ENCODE results near the gene BTBD1.
"Not testable (repeated sequence)": the region's sequence is repeated elsewhere in the genome, so short reads cannot be mapped to it uniquely, and the experiment has no call there.

The BTBD1 gene

DNA sequence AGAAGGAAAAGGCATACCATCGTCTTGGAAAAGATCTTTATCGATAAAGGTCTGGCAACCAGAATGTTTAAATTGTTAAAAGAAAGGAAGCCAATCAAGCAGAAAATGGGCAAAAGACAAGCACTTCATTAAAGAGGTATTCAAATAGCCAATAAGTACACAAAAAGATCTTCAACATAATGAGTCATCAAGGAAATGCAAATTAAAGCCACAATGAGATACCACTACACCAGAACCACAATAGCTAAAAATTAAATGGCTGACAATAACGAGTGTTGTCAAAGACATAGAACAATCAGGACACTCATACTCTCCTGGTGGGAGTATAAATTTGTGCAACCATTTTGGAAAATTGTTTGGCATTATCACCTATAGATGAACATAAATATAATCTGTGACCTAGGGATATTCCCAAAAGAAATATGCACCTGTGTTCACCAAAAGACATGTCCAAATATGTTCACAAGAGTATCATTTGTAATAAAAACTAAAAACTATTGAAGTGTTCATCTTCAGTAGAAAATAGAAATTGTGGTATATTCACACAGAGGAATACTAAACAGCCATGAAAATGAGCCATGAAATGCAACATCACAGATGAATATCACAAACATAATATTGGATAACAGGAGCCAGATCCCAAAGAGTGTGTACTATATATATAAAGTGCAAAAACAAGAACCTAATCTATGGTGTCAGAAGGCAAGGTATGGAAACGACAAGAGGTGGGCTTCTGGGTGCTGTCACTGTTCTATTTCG is 14.4 kb upstream of the BTBD1 start:
- Mint-ChIP-seq H3K4me1 (ENCODE audit: low read depth) (peaks cover 7% of the 10 kb centered on the region), H3K36me3 (ENCODE audit: low read depth) (no peaks in the 10 kb centered on the region), H3K27ac (no peak overlapping the region), H3K9me3 (peaks cover 4% of the 10 kb centered on the region), H3K27me3 (peaks cover 45% of the 10 kb centered on the region), H3K4me3 (no peak overlapping the region)

DNA sequence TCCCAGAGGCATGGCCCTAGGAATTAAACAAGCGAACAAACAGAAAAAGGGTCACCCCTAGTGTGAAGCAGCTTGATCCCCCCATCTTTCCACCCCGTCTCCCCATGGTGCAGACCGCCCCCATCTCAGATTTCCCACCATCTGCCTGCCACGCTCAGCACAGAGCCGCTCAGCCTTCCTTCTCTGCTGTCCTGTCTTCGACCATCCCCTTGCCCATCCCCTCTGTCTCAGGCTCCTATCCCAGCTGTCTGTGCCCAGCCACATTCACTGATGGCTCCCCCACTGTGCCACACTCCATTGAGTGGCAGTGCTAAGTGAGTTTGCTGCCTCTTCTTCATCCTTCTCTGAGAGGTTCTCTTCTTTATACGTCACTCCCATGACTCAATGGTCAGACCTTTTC is 11.7 kb upstream of the BTBD1 start:
- H3K9me3 Mint-ChIP-seq: peaks cover 8% of the 10 kb centered on the region
- H3K4me1 Mint-ChIP-seq (ENCODE audit: low read depth): peaks cover 7% of the 10 kb centered on the region
- no peak overlapping the region for H3K4me3 Mint-ChIP-seq
- H3K36me3 Mint-ChIP-seq (ENCODE audit: low read depth): peaks cover 5% of the 10 kb centered on the region
- H3K27ac Mint-ChIP-seq: no peak overlapping the region
- H3K27me3 Mint-ChIP-seq: peaks cover 51% of the 10 kb centered on the region

DNA sequence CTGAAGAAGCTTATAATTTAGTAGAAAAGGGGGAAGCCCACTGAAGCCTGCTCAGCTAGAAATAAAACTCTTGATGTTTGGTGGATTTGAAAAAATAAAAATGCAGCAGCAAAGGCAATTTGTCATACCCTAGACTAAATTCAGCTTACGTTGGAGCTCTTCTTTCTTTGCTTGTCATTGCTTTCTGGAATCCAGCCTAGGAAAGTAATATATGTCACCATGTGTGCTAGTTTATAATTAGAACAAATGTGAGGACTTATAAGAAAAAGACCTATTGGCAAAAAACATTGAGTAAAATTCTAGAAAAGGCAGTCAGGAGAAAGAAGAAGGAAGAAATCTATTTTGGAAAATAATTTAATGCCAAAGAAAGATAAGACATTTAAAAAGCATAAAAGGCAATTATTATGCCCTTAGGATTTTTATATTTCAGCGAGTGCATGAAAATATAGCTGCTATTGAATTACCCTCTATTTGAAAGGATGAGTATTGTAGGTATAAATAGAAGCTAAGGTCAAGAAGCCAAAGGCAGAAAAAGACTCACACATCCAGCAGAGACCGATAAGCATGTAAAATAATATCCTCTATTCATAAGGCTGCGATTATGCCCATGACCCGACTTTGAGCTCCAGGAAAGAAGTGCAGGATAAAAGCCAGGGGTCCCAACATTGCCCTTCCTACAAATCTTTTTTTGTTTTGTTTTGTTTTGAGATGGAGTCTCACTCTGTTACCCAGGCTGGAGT is 10.6 kb upstream of the BTBD1 start:
- Mint-ChIP-seq H3K27ac (no peak overlapping the region), H3K27me3 (peaks cover 50% of the 10 kb centered on the region), H3K4me3 (no peak overlapping the region), H3K9me3 (peaks cover 8% of the 10 kb centered on the region), H3K4me1 (ENCODE audit: low read depth) (peaks cover 7% of the 10 kb centered on the region), H3K36me3 (ENCODE audit: low read depth) (peaks cover 5% of the 10 kb centered on the region)

DNA sequence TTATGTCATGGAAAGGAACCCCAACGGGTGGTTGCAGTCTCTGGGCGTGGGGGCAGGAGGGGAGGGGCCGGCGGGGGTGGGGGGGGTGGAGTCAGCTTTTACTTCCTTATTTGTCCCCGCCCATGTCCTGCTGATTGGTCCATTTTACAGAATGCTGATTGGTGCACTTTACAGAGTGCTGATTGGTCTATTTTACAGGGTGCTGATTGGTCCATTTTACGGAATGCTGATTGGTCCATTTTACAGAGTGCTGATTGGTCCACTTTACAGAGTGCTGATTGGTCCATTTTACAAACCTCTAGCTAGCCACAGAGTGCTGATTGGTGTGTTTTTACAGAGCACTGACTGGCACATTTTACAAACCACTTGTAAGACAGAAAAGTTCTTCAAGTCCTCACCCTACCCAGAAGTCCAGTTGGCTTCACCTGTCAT is 2.2 kb upstream of the BTBD1 start:
- not testable (repeated sequence) for H3K36me3 Mint-ChIP-seq (ENCODE audit: low read depth); H3K9me3 Mint-ChIP-seq; H3K27me3 Mint-ChIP-seq
- H3K27ac Mint-ChIP-seq: peak overlapping the region; percentile 41
- peaks cover 18% of the 10 kb centered on the region for H3K4me1 Mint-ChIP-seq (ENCODE audit: low read depth)
- H3K4me3 Mint-ChIP-seq: peak overlapping the region; percentile 31

DNA sequence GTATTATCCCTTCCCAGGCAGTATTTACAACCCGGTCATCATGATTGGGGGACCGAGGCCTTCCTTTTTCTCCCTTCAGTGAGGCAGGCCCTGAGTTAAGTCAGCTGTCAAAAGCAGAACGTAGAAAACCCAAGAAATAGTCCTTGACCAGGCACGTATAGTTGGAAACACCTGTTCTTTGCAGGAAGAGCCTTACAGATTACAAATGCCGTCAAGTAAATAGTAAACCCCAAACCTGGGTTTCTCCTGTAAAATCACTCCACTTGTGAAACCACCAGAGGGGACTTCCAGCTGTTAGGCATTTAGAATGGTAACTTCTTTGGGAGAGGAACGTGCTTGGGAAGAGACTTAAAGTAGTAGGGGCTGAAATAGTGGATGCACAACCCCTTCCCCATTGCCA is 1.0 kb upstream of the BTBD1 start:
- H3K4me3 Mint-ChIP-seq: no peak overlapping the region
- peaks cover 5% of the 10 kb centered on the region for H3K9me3 Mint-ChIP-seq
- H3K27me3 Mint-ChIP-seq: no peaks in the 10 kb centered on the region
- peaks cover 18% of the 10 kb centered on the region for H3K4me1 Mint-ChIP-seq (ENCODE audit: low read depth)
- peak overlapping the region; percentile 76 for H3K27ac Mint-ChIP-seq
- peaks cover 5% of the 10 kb centered on the region for H3K36me3 Mint-ChIP-seq (ENCODE audit: low read depth)

DNA sequence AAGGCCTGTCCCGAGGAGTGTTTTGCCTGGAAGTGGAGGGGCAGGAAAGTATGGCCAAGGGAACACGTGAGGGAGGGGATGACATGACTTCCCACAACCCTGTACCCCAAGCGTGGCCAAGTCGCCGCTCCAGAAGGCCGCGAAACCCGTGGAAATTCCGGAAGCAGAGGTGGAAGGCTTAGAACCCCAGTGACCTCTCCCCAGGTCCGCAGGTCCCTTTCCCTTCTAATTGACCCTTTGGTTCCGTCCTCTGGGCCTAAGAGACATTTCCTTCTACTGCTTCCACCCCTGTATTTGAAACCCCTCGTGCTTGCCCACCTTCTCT is 548 bp upstream of the BTBD1 start:
- H3K4me3 Mint-ChIP-seq: no peak overlapping the region
- peaks cover 5% of the 10 kb centered on the region for H3K9me3 Mint-ChIP-seq

DNA sequence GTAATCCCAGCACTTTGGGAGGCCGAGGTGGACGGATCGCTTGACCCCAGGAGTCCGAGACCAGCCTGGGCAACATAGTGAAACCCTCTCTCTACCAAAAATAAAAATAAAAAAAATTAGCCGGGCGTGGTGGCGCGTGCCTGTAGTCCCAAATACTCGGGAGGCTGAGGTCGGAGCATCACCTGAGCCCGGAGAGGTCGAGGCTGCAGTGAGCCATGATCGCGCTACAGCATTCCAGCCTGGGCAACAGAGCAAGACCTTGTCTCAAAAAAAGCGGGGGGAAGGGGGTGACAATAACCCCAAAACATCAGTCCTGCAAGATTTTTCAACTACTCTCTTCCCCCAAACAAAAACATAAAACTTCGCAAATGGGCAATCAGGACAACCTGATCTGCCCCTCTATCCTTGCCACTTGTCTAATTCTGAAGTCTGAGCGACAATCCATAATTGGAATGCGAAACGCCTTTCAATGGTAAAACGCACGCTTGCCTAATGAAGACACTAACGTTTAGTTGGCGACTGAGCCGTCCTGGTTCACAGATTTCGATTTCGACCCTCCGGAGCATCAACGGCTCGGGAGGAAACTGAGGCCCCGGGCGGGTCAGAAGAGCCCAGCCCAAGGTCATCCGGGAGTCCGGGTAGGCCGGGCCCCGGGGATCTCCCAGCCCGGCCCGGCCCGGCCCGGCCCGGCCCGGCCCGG is 868 bp downstream of the BTBD1 start:
- peaks cover 5% of the 10 kb centered on the region for H3K36me3 Mint-ChIP-seq (ENCODE audit: low read depth)
- H3K9me3 Mint-ChIP-seq: peaks cover 5% of the 10 kb centered on the region
- peak overlapping the region; percentile 90 for H3K27ac Mint-ChIP-seq
- no peak overlapping the region for H3K4me3 Mint-ChIP-seq
- peaks cover 18% of the 10 kb centered on the region for H3K4me1 Mint-ChIP-seq (ENCODE audit: low read depth)
- H3K27me3 Mint-ChIP-seq: no peaks in the 10 kb centered on the region

More for the DNA sequence above, 548 bp upstream of the BTBD1 start:
- H3K36me3 Mint-ChIP-seq (ENCODE audit: low read depth): peaks cover 5% of the 10 kb centered on the region
- H3K4me1 Mint-ChIP-seq (ENCODE audit: low read depth): peaks cover 18% of the 10 kb centered on the region
- no peaks in the 10 kb centered on the region for H3K27me3 Mint-ChIP-seq
- peak overlapping the region; percentile 76 for H3K27ac Mint-ChIP-seq

DNA sequence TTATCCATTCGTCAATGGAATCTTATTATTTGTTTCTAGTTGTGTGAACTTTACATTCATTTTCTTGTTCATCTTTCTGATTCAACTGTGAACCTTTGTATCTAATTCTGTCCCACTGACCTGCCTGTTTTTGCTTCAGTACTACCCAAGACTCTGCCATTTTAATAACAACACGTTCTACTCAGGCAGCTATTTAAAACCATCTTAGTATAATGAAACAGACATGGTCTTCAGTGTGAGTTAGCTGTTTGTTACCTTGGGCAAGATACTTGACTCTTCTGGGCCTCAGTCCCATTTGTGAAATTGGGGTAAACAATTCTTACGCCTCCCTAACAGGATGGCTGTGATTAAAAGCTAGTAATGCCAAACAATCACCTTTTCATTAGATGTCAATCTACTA is 1.6 kb downstream of the BTBD1 start:
- Mint-ChIP-seq H3K27me3 (no peaks in the 10 kb centered on the region), H3K27ac (peak overlapping the region; percentile 90), H3K36me3 (ENCODE audit: low read depth) (peaks cover 5% of the 10 kb centered on the region), H3K9me3 (peaks cover 5% of the 10 kb centered on the region), H3K4me3 (no peak overlapping the region), H3K4me1 (ENCODE audit: low read depth) (peaks cover 21% of the 10 kb centered on the region)

DNA sequence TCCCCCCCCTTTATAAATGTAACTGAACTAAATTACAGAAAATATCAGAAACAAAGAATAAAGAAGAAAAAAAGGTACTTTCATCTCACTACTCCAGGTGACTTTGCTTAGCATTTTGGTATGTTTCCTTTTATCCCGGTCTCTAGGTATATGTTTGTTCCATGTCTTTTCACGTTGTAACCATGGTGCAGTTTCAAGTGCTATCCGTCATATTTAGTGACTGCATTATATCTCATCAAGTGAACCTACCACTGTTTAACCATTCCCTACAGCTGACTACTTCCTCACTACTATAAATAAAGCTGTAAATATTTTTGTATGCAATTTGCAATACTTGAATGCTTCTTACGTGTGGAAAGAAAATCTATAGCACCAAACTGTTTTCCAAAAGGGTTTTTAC is 2.2 kb downstream of the BTBD1 start:
- no peak overlapping the region for H3K4me3 Mint-ChIP-seq
- H3K27ac Mint-ChIP-seq: peak overlapping the region; percentile 29
- H3K27me3 Mint-ChIP-seq: no peaks in the 10 kb centered on the region
- H3K36me3 Mint-ChIP-seq (ENCODE audit: low read depth): peaks cover 5% of the 10 kb centered on the region
- H3K4me1 Mint-ChIP-seq (ENCODE audit: low read depth): peaks cover 21% of the 10 kb centered on the region
- peaks cover 5% of the 10 kb centered on the region for H3K9me3 Mint-ChIP-seq

DNA sequence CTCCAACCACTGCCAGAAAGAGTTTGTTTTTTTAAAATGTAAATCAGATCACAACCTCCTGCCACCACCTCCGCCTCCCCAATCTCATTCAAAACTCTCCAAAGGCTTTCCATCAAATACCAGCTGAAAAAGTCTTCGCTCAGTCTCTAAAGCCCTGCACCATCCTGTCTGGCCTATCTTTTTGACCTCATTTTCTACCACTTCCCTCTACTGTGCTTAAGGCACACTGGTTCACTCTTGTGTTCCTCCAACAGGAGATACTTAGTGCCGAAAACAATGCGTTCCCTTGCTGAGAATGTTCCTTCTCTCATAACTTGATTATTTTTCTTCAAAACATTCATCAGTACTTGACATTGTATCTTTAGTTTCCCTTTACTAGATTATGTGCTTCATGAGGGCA is 3.5 kb downstream of the BTBD1 start:
- Mint-ChIP-seq H3K36me3 (ENCODE audit: low read depth) (peaks cover 8% of the 10 kb centered on the region), H3K9me3 (no peaks in the 10 kb centered on the region), H3K4me3 (no peak overlapping the region), H3K4me1 (ENCODE audit: low read depth) (peaks cover 19% of the 10 kb centered on the region), H3K27ac (no peak overlapping the region), H3K27me3 (no peaks in the 10 kb centered on the region)

DNA sequence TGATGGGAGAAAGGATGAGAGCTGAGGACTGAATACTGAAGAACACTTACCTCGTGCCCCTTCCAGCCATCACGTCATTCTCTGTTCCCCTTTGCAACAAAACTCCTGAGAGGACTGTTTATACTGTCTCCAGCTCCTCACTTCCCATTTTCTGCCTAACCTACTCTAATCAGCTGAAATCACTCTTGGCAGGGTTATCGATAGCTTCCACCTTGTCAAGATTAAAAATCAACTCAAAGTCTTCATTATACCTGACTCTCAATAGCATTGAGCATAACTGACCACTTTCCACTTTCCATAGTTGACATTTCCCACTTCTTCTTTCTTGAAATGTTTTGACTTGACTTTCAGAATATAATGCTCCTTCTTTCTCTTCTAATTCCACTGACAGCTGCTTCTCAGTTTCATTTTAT is 4.3 kb downstream of the BTBD1 start:
- peaks cover 13% of the 10 kb centered on the region for H3K36me3 Mint-ChIP-seq (ENCODE audit: low read depth)
- peaks cover 14% of the 10 kb centered on the region for H3K4me1 Mint-ChIP-seq (ENCODE audit: low read depth)
- no peak overlapping the region for H3K4me3 Mint-ChIP-seq
- no peaks in the 10 kb centered on the region for H3K27me3 Mint-ChIP-seq
- no peaks in the 10 kb centered on the region for H3K9me3 Mint-ChIP-seq
- H3K27ac Mint-ChIP-seq: no peak overlapping the region

DNA sequence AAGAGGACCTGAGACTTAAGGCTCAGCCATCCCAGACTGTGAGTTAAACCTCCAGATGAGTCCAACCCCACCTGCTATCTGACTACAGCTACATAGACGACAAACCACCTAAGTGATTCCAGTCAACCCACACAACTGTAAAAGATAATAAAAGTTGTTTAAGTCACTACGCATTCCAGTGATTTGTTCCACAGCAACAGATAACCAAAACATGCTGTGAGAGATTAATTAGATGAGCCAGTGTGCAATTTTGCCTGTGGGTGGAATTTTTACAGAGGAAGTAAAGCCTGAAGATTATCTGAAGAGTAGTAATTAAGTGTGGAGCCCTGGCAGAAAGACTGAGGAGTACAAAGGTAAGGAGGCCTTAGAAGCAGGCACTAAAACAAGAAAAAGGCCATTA is 5.4 kb downstream of the BTBD1 start:
- no peak overlapping the region for H3K4me3 Mint-ChIP-seq
- no peaks in the 10 kb centered on the region for H3K27me3 Mint-ChIP-seq
- H3K4me1 Mint-ChIP-seq (ENCODE audit: low read depth): peaks cover 9% of the 10 kb centered on the region
- H3K9me3 Mint-ChIP-seq: no peaks in the 10 kb centered on the region
- H3K36me3 Mint-ChIP-seq (ENCODE audit: low read depth): peaks cover 22% of the 10 kb centered on the region
- no peak overlapping the region for H3K27ac Mint-ChIP-seq

DNA sequence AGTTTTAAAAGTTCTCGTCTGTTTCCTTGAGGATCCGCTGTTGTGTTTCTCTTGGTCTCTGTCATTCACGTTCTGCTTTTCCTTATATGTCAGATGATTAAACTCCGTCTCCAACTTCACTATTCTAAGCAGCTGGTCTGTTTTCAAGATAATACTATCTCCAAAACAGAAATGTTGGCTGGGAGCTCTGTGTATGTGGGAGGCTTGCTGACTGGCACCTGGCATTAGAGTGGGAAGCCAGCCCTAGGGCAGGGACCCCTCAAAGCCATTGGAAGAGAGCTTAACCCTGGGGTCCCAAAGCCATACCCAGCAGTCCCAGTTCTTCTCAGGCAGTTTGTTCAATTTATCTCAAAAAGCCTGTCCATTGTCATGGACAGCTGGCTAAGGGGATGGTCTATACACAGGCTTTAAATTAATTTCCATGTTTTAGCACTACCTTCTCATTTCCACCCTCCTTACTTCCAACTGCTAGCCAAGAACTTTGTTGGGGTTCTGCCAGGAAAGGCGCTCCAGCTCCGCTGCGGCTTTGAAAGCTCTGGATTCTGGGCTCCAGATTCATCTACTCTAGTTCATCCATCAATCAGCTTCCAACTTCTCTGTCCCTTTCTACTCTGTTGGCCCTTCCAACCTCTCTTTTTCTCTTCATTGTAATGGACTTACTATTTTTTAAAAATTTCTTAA is 9.2 kb downstream of the BTBD1 start:
- Mint-ChIP-seq H3K4me1 (ENCODE audit: low read depth) (peaks cover 13% of the 10 kb centered on the region), H3K36me3 (ENCODE audit: low read depth) (peaks cover 46% of the 10 kb centered on the region), H3K27ac (no peak overlapping the region), H3K27me3 (no peaks in the 10 kb centered on the region), H3K9me3 (no peaks in the 10 kb centered on the region), H3K4me3 (no peak overlapping the region)

DNA sequence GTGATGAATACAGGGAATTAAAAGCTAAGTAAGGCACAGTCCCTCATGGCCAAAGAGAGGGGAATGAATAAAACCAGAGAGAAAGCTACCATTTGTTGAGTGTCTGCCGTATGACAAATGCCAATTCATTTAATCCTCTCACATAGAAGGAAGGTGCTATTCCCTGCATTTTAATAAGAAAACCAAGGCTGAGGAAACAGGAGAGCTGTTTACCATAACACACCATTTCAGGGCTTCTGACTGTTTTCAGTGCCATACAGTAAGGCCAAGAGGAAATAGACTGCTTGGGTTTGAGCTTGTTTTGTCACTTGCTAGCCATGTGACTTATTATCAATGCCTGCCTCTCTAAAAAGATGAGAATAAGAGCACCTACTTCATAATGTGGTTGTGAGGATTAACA is 10.1 kb downstream of the BTBD1 start:
- Mint-ChIP-seq H3K27me3 (no peaks in the 10 kb centered on the region), H3K4me3 (no peak overlapping the region), H3K36me3 (ENCODE audit: low read depth) (peaks cover 52% of the 10 kb centered on the region), H3K9me3 (no peaks in the 10 kb centered on the region), H3K27ac (no peak overlapping the region), H3K4me1 (ENCODE audit: low read depth) (peaks cover 13% of the 10 kb centered on the region)

DNA sequence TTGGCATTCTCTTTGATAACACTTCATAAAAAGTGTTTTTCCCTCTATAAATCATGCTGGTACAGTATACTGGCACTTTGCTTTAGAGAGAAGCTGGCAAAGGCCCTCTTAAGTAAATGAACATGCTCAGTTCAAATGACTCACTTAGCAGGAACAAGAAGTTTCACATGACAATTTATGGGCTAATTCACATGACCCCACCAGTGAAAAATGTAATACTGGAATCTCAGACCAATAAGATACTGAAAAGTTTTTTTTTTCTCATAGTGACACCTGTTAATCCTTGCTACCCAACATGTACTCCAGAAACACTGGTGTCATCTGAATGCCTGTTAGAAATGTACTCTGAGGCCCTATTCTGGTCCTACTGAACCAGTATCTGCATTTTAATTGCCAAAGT is 13.9 kb downstream of the BTBD1 start:
- Mint-ChIP-seq H3K4me3 (no peak overlapping the region), H3K27me3 (no peaks in the 10 kb centered on the region), H3K27ac (no peak overlapping the region), H3K9me3 (no peaks in the 10 kb centered on the region), H3K4me1 (ENCODE audit: low read depth) (peaks cover 4% of the 10 kb centered on the region), H3K36me3 (ENCODE audit: low read depth) (peaks cover 65% of the 10 kb centered on the region)

Measured in stimulated activated naive CD8-positive, alpha-beta T cell treated with anti-CD3 and anti-CD28 coated beads, Interleukin-15, Interleukin-2, amounts not matched to agents 100 ng/mL and 50 ng/mL, for 24 hours (primary cell).